ENCODE data around the gene ALK.

ALK gene

GRCh38 chr2:29561181-29561580 is 360.2 kb downstream of the ALK start:
- Histone ChIP-seq H3K36me3 (ENCODE audit: control insufficient read depth, insufficient read depth, low read length) (no peaks in the 10 kb centered on the region), H3K9me3 (ENCODE audit: control insufficient read depth, low read length) (no peaks in the 10 kb centered on the region), H3K27ac (ENCODE audit: insufficient read depth, low read length, poor library complexity, severe bottlenecking) (no peak overlapping the region), H3K27me3 (replicated peaks; ENCODE audit: control insufficient read depth, insufficient read depth, low read length, poor library complexity, severe bottlenecking) (no peaks in the 10 kb centered on the region), H3K4me1 (ENCODE audit: control insufficient read depth, insufficient read depth, low read length, poor library complexity, severe bottlenecking) (no peaks in the 10 kb centered on the region), H3K4me3 (ENCODE audit: insufficient read depth, low read depth, low read length, poor library complexity, severe bottlenecking) (no peak overlapping the region)
- DNase-seq, result no peak

- Histone ChIP-seq H3K27me3 (replicated peaks; ENCODE audit: control insufficient read depth, insufficient read depth, low read length, poor library complexity, severe bottlenecking) (no peaks in the 10 kb centered on the region), H3K4me1 (ENCODE audit: control insufficient read depth, insufficient read depth, low read length, poor library complexity, severe bottlenecking) (no peaks in the 10 kb centered on the region), H3K4me3 (ENCODE audit: insufficient read depth, low read depth, low read length, poor library complexity, severe bottlenecking) (no peak overlapping the region), H3K36me3 (ENCODE audit: control insufficient read depth, insufficient read depth, low read length) (no peaks in the 10 kb centered on the region), H3K27ac (ENCODE audit: insufficient read depth, low read length, poor library complexity, severe bottlenecking) (no peak overlapping the region), H3K9me3 (ENCODE audit: control insufficient read depth, low read length) (no peaks in the 10 kb centered on the region)
- no peak for DNase-seq
Measured at GRCh38 chr2:29560566-29560965, 360.8 kb downstream of the ALK start.

DNA sequence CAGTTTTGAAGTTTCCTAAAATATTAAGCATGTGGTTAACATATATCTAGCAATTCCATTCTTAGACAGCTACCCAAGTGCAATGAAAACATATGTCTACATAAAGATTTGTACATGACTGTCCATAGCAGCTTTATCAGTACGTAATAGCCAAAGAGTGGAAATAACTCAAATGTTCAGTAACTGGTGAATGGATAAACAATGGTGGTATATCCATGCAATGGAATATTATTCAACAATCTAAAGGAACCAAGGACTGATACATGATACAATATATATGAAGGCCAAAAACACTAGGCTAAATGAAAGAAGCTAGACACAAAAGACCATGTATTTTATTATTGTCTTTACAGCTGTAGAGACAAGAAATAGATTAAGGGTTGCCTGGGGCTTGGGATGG is 361.4 kb downstream of the ALK start:
- no peak overlapping the region for H3K27ac ChIP-seq (ENCODE audit: insufficient read depth, low read length, poor library complexity, severe bottlenecking)
- H3K4me1 ChIP-seq (ENCODE audit: control insufficient read depth, insufficient read depth, low read length, poor library complexity, severe bottlenecking), result no peaks in the 10 kb centered on the region
- no peaks in the 10 kb centered on the region for H3K36me3 ChIP-seq (ENCODE audit: control insufficient read depth, insufficient read depth, low read length)
- DNase-seq, result no peak
- no peaks in the 10 kb centered on the region for H3K27me3 ChIP-seq (replicated peaks; ENCODE audit: control insufficient read depth, insufficient read depth, low read length, poor library complexity, severe bottlenecking)
- H3K9me3 ChIP-seq (ENCODE audit: control insufficient read depth, low read length), result no peaks in the 10 kb centered on the region
- no peak overlapping the region for H3K4me3 ChIP-seq (ENCODE audit: insufficient read depth, low read depth, low read length, poor library complexity, severe bottlenecking)

DNA sequence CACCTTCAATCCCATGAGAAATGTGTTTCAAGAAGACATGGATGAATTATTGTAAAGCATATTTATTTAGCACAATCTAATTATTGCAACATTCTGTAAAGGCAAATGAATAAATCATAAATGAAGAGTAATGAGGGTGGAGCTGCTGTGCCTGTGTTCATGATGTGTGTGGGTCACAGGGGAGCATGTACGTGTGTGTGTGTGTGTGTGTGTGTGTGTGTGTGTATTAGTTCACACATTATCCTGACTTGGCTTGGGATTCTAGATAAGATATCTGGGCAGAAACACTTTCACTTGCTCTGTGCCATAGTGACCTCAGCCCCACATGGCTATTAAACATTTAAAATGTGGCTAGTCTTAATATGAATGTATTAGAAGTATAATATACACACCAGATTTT is 361.8 kb downstream of the ALK start:
- DNase-seq, result no peak
- no peak overlapping the region for H3K27ac ChIP-seq (ENCODE audit: insufficient read depth, low read length, poor library complexity, severe bottlenecking)
- H3K4me1 ChIP-seq (ENCODE audit: control insufficient read depth, insufficient read depth, low read length, poor library complexity, severe bottlenecking), result no peaks in the 10 kb centered on the region
- no peak overlapping the region for H3K4me3 ChIP-seq (ENCODE audit: insufficient read depth, low read depth, low read length, poor library complexity, severe bottlenecking)
- no peaks in the 10 kb centered on the region for H3K27me3 ChIP-seq (replicated peaks; ENCODE audit: control insufficient read depth, insufficient read depth, low read length, poor library complexity, severe bottlenecking)
- no peaks in the 10 kb centered on the region for H3K9me3 ChIP-seq (ENCODE audit: control insufficient read depth, low read length)
- no peaks in the 10 kb centered on the region for H3K36me3 ChIP-seq (ENCODE audit: control insufficient read depth, insufficient read depth, low read length)

GRCh38 chr2:29558097-29558496 is 363.3 kb downstream of the ALK start:
- no peaks in the 10 kb centered on the region for H3K36me3 ChIP-seq (ENCODE audit: control insufficient read depth, insufficient read depth, low read length)
- H3K27me3 ChIP-seq (replicated peaks; ENCODE audit: control insufficient read depth, insufficient read depth, low read length, poor library complexity, severe bottlenecking), result no peaks in the 10 kb centered on the region
- H3K4me3 ChIP-seq (ENCODE audit: insufficient read depth, low read depth, low read length, poor library complexity, severe bottlenecking), result no peak overlapping the region
- no peaks in the 10 kb centered on the region for H3K9me3 ChIP-seq (ENCODE audit: control insufficient read depth, low read length)
- no peaks in the 10 kb centered on the region for H3K4me1 ChIP-seq (ENCODE audit: control insufficient read depth, insufficient read depth, low read length, poor library complexity, severe bottlenecking)
- no peak overlapping the region for H3K27ac ChIP-seq (ENCODE audit: insufficient read depth, low read length, poor library complexity, severe bottlenecking)
- no peak for DNase-seq

DNA sequence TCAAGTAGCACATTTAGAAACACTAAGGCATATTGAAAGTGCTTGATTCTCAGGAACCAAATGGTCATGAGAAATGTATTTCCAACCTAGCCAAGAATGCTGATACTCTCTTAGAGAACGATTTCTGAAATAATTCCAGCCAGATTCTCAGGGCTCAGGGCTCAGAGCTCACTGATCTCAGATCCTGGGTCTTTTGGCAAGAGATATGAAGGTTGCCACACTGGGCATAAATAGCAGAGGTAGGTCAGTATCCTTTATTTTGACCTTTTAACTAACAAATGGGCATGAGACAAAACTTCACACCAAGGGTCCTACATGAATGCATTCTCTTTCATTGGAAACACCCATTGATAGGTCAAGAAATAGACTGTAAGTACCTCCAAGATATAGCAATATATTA is 364.1 kb downstream of the ALK start:
- no peak overlapping the region for H3K27ac ChIP-seq (ENCODE audit: insufficient read depth, low read length, poor library complexity, severe bottlenecking)
- H3K36me3 ChIP-seq (ENCODE audit: control insufficient read depth, insufficient read depth, low read length), result no peaks in the 10 kb centered on the region
- no peaks in the 10 kb centered on the region for H3K4me1 ChIP-seq (ENCODE audit: control insufficient read depth, insufficient read depth, low read length, poor library complexity, severe bottlenecking)
- H3K4me3 ChIP-seq (ENCODE audit: insufficient read depth, low read depth, low read length, poor library complexity, severe bottlenecking), result no peak overlapping the region
- no peaks in the 10 kb centered on the region for H3K27me3 ChIP-seq (replicated peaks; ENCODE audit: control insufficient read depth, insufficient read depth, low read length, poor library complexity, severe bottlenecking)
- DNase-seq, result no peak
- no peaks in the 10 kb centered on the region for H3K9me3 ChIP-seq (ENCODE audit: control insufficient read depth, low read length)

DNA sequence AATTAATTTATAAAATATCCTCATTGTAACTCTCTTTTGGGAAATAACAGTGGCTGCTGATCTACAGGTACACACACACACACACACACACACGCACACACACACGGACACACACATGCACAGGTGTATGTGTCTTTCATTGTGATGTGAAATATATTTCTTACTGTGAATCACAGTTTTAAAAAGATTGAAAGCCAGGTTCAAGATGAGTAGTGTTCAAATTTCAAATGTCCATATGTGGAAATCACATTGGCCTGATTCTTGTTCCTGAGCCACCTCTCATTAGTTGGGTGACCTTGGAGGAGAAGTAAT is 372.4 kb downstream of the ALK start:
- H3K4me3 ChIP-seq (ENCODE audit: insufficient read depth, low read depth, low read length, poor library complexity, severe bottlenecking), result no peak overlapping the region
- H3K27ac ChIP-seq (ENCODE audit: insufficient read depth, low read length, poor library complexity, severe bottlenecking), result no peak overlapping the region
- H3K9me3 ChIP-seq (ENCODE audit: control insufficient read depth, low read length), result no peaks in the 10 kb centered on the region
- H3K36me3 ChIP-seq (ENCODE audit: control insufficient read depth, insufficient read depth, low read length), result no peaks in the 10 kb centered on the region
- H3K27me3 ChIP-seq (replicated peaks; ENCODE audit: control insufficient read depth, insufficient read depth, low read length, poor library complexity, severe bottlenecking), result no peaks in the 10 kb centered on the region
- DNase-seq, result no peak
- no peaks in the 10 kb centered on the region for H3K4me1 ChIP-seq (ENCODE audit: control insufficient read depth, insufficient read depth, low read length, poor library complexity, severe bottlenecking)

GRCh38 chr2:29544917-29545316 is 376.5 kb downstream of the ALK start:
- Histone ChIP-seq H3K4me1 (ENCODE audit: control insufficient read depth, insufficient read depth, low read length, poor library complexity, severe bottlenecking) (no peaks in the 10 kb centered on the region), H3K27ac (ENCODE audit: insufficient read depth, low read length, poor library complexity, severe bottlenecking) (no peak overlapping the region), H3K4me3 (ENCODE audit: insufficient read depth, low read depth, low read length, poor library complexity, severe bottlenecking) (no peak overlapping the region), H3K36me3 (ENCODE audit: control insufficient read depth, insufficient read depth, low read length) (no peaks in the 10 kb centered on the region), H3K9me3 (ENCODE audit: control insufficient read depth, low read length) (no peaks in the 10 kb centered on the region), H3K27me3 (replicated peaks; ENCODE audit: control insufficient read depth, insufficient read depth, low read length, poor library complexity, severe bottlenecking) (no peaks in the 10 kb centered on the region)
- DNase-seq, result no peak

- H3K27me3 ChIP-seq (replicated peaks; ENCODE audit: control insufficient read depth, insufficient read depth, low read length, poor library complexity, severe bottlenecking), result no peaks in the 10 kb centered on the region
- no peaks in the 10 kb centered on the region for H3K4me1 ChIP-seq (ENCODE audit: control insufficient read depth, insufficient read depth, low read length, poor library complexity, severe bottlenecking)
- no peak overlapping the region for H3K27ac ChIP-seq (ENCODE audit: insufficient read depth, low read length, poor library complexity, severe bottlenecking)
- no peaks in the 10 kb centered on the region for H3K36me3 ChIP-seq (ENCODE audit: control insufficient read depth, insufficient read depth, low read length)
- no peak overlapping the region for H3K4me3 ChIP-seq (ENCODE audit: insufficient read depth, low read depth, low read length, poor library complexity, severe bottlenecking)
- DNase-seq, result no peak
- H3K9me3 ChIP-seq (ENCODE audit: control insufficient read depth, low read length), result no peaks in the 10 kb centered on the region
Measured at GRCh38 chr2:29544031-29544430, 377.4 kb downstream of the ALK start.

DNA sequence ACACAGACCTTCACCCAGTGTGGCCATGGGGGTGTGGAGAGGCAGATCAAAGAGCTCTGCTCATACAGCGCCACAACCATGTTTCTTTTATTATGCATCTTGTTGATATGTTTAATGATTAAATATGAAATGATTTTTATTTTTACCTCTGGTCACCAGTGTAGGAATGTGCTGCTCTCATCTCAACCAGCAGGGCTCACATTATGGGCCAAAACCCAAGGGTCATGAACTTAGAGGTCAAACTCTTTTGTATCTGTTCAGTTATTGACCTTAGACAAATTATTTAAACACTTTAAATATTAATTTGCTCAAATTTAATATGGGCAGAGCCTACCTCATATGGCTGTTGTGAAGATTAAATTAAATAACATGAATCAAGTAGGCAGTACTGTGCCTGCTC is 386.2 kb downstream of the ALK start:
- no peak overlapping the region for H3K4me3 ChIP-seq (ENCODE audit: insufficient read depth, low read depth, low read length, poor library complexity, severe bottlenecking)
- no peaks in the 10 kb centered on the region for H3K9me3 ChIP-seq (ENCODE audit: control insufficient read depth, low read length)
- H3K36me3 ChIP-seq (ENCODE audit: control insufficient read depth, insufficient read depth, low read length), result no peaks in the 10 kb centered on the region
- no peak overlapping the region for H3K27ac ChIP-seq (ENCODE audit: insufficient read depth, low read length, poor library complexity, severe bottlenecking)
- no peak for DNase-seq
- H3K4me1 ChIP-seq (ENCODE audit: control insufficient read depth, insufficient read depth, low read length, poor library complexity, severe bottlenecking), result no peaks in the 10 kb centered on the region
- H3K27me3 ChIP-seq (replicated peaks; ENCODE audit: control insufficient read depth, insufficient read depth, low read length, poor library complexity, severe bottlenecking), result no peaks in the 10 kb centered on the region

GRCh38 chr2:29532436-29532835 is 388.9 kb downstream of the ALK start:
- Histone ChIP-seq H3K4me1 (ENCODE audit: control insufficient read depth, insufficient read depth, low read length, poor library complexity, severe bottlenecking) (no peaks in the 10 kb centered on the region), H3K4me3 (ENCODE audit: insufficient read depth, low read depth, low read length, poor library complexity, severe bottlenecking) (no peak overlapping the region), H3K27ac (ENCODE audit: insufficient read depth, low read length, poor library complexity, severe bottlenecking) (no peak overlapping the region), H3K9me3 (ENCODE audit: control insufficient read depth, low read length) (no peaks in the 10 kb centered on the region), H3K36me3 (ENCODE audit: control insufficient read depth, insufficient read depth, low read length) (no peaks in the 10 kb centered on the region), H3K27me3 (replicated peaks; ENCODE audit: control insufficient read depth, insufficient read depth, low read length, poor library complexity, severe bottlenecking) (peaks cover 5% of the 10 kb centered on the region)
- no peak for DNase-seq

Data from effector memory CD4-positive, alpha-beta T cell (primary cell).